Activated T-cell treated with anti-CD3 and anti-CD28 coated beads for 4 hours (primary cell): ENCODE results near the gene PGAM2.

Source experiments
- DNase-seq: peaks from one replicate; pipeline ENCODE4 v3.0.0-alpha.2; 2020

The PGAM2 gene

GRCh38 chr7:44103566-44103922 is 38.2 kb upstream of the PGAM2 start:
- no peak for DNase-seq

GRCh38 chr7:44102846-44103565 is 37.6 kb upstream of the PGAM2 start:
- no peak for DNase-seq

- no peak for DNase-seq
Measured at GRCh38 chr7:44101966-44102845, 36.8 kb upstream of the PGAM2 start.

- DNase-seq = no peak
Measured at GRCh38 chr7:44101303-44101965, 36.1 kb upstream of the PGAM2 start.

GRCh38 chr7:44100458-44101302 is 35.3 kb upstream of the PGAM2 start:
- DNase-seq = no peak

GRCh38 chr7:44099669-44100068 is 34.3 kb upstream of the PGAM2 start:
- DNase-seq = no peak

- no peak for DNase-seq
Measured at GRCh38 chr7:44098092-44099068, 33.0 kb upstream of the PGAM2 start.

GRCh38 chr7:44097064-44097932 is 31.9 kb upstream of the PGAM2 start:
- DNase-seq = no peak

GRCh38 chr7:44096326-44096881 is 31.0 kb upstream of the PGAM2 start:
- no peak for DNase-seq

- no peak for DNase-seq
Measured at GRCh38 chr7:44095781-44096180, 30.4 kb upstream of the PGAM2 start.

GRCh38 chr7:44094883-44095592 is 29.7 kb upstream of the PGAM2 start:
- DNase-seq = no peak

- DNase-seq = no peak
Measured at GRCh38 chr7:44094365-44094764, 29.0 kb upstream of the PGAM2 start.

- DNase-seq = no peak
Measured at GRCh38 chr7:44093102-44093641, 27.8 kb upstream of the PGAM2 start.

GRCh38 chr7:44087911-44088838 is 22.8 kb upstream of the PGAM2 start:
- no peak for DNase-seq

- no peak for DNase-seq
Measured at GRCh38 chr7:44086627-44087026, 21.3 kb upstream of the PGAM2 start.

- DNase-seq = no peak
Measured at GRCh38 chr7:44085546-44085945, 20.2 kb upstream of the PGAM2 start.

- no peak for DNase-seq
Measured at GRCh38 chr7:44084701-44085100, 19.3 kb upstream of the PGAM2 start.

GRCh38 chr7:44083796-44084195 is 18.4 kb upstream of the PGAM2 start:
- DNase-seq = no peak
